ENCODE data around the gene MMP12.

- TF ChIP-seq EZH2phosphoT487 (IDR thresholded peaks at IDR 0.05; ENCODE audit: unreplicated experiment) (no peak), CTCF (conservative IDR thresholded peaks at IDR 0.05; ENCODE audit: low read depth in 2 of 2) (no peak), POLR2AphosphoS5 (IDR thresholded peaks at IDR 0.05; ENCODE audit: low read depth) (no peak), EZH2 (IDR thresholded peaks at IDR 0.05; ENCODE audit: low read depth, unreplicated experiment) (no peak)
- TF ChIP-seq, protein P1, sequence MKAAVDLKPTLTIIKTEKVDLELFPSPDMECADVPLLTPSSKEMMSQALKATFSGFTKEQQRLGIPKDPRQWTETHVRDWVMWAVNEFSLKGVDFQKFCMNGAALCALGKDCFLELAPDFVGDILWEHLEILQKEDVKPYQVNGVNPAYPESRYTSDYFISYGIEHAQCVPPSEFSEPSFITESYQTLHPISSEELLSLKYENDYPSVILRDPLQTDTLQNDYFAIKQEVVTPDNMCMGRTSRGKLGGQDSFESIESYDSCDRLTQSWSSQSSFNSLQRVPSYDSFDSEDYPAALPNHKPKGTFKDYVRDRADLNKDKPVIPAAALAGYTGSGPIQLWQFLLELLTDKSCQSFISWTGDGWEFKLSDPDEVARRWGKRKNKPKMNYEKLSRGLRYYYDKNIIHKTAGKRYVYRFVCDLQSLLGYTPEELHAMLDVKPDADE (IDR thresholded peaks at IDR 0.05) = no peak
Observed at GRCh38 chr11:102849311-102849710, 25.5 kb downstream of the MMP12 start.
